Inflammatory macrophage treated with lipopolysaccharide for 1 hour (primary cell): ENCODE data around the gene SPACA5.
A peak's percentile ranks its signal among the peaks of the same experiment; 100 is the strongest.
"Not testable (repeated sequence)": the region's sequence is repeated elsewhere in the genome, so short reads cannot be mapped to it uniquely, and the experiment has no call there.

Experiments used
- DNase-seq, 2 donors: peaks; one replicate each; pipeline ENCODE4 v3.0.0-alpha.2; 2020 to 2022

Gene SPACA5

DNA sequence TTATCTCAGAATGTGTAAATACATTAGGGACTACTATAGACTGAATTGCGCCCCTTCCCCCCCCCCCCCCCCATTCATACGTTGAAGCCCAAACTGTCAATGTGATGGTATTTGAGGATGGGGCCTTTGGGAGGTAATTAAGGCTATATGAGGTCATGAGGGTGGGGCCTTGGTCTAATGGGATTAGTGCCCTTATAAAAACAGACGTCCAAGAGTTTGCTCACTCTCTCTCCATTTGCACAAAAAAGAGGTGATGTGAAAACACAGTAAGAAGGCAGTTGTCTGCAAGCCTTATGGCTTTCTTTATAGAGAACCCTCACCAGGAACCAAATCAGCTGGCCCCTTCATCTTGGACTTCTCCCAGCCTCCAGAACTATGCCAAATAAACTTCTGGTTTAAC is 15.3 kb downstream of the SPACA5 start:
- DNase-seq: no peak

DNA sequence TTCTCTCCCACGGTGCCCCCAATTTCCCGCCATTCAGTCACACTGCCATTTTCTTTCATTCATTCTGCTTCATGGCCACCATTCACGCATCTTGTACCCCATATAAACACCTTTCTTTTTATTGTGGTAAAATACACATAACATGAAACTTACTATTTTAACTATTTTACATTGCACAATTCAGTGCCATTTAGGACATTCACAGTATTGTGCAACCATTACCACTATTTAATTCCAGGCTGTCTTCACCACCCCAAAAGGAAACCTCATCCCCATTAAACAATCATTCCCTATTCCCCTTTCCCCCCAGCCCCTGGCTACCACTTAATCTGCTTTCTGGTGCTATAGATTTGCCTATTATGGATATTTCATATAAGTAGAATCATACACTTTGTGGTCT is 15.9 kb downstream of the SPACA5 start:
- DNase-seq: no peak

DNA sequence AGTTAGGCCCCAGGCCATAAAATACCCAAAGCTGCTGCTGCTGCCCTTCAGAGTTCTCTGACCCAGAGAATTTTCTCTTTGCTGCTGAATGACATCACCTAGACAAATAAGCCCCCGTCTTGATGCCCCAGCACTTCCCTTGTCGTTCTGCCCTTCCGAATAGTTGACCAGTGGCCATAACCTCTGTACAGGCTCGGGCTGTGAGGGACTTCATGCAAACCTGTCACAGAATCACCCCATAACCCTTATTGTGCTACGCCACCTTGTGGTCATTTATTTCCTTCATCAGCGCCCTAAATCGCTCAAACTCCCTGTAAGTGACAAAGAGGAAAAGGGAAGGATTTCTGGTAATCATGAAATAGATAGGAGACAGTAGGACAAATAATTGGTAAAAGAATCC is 18.8 kb downstream of the SPACA5 start:
- DNase-seq: peak; percentile 52 to 83

DNA sequence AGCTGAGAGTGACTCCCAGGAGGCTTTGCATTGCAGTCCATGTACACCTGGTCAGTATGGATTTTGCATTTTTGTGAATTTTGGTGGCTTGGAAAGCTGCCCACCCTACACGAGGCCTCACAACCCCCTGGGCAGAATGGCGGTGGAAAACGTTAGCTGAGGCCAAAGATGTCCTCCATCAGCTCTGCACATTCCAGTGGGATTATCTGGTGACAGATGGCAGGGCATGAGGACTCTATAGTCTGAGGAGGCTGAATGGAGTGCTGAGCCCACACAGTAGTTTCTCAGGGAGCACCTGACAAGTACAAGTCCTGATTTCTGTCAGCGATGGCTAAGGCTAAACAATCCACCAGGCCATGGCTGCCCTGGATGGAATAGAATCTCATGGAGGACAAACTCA is 20.8 kb downstream of the SPACA5 start:
- not testable (repeated sequence) for DNase-seq

DNA sequence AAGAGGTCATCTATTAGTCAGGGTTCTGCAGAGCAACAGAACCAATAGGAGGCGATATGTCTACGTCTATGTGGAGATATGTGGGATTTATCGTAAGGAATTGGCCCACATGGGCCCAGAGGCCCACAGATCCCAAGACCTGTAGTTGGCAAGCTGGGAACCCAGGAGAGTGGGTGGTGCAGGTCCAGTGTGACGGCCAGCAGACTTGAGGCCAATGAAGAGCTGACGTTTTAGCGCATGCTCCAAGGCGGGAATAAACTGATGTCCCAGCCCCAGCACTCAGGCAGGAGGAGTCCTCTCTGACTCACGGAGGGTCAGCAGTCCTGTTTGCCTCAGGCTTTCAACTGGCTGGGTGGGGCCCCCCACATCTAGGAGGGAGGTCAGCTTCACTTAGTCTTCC is 21.3 kb downstream of the SPACA5 start:
- no peak for DNase-seq

DNA sequence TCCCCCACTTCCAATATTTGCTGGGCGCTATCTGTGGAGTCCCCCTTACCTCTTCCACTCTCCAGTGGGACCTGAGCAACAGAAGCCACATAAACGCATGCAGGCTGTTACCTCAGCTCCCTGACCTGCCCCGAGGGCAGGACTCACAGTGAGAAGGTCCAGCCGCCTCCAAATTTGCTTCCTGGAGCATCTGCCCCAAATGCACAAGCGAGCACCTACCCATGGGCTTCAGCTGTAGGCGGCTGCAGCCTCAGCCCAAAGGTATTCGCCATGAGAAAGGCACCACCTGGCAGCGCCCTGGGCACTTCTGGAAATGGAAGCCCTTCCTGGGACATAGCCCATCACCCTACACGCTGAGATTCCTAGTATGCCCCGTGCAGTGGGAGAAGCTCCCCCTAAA is 23.4 kb downstream of the SPACA5 start:
- no peak for DNase-seq

DNA sequence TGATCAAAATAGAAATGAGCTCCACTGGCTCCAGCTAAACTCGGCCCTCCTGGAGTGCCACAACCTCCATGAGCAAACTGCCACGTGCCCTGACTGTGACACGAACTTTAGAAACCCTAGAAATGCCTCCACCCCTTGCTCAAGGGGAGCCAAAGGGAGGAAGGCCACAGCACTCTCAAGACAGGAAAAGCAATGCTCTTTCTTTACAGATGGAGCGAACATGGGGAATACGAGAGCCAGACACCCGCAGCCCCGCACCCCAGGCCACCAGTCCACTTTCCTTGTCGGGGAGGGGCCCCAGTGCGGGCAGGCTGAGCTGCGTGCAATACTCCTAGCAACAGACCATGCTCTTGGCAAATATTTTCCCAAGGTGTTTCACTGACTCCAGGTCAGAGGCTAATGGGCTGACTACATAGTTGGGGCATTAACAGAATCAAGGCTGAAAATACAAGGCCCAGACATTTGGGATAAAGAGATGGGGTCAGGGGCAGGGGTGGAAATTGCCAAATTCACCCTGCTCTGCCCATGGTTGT is 23.9 kb downstream of the SPACA5 start:
- not testable (repeated sequence) for DNase-seq

DNA sequence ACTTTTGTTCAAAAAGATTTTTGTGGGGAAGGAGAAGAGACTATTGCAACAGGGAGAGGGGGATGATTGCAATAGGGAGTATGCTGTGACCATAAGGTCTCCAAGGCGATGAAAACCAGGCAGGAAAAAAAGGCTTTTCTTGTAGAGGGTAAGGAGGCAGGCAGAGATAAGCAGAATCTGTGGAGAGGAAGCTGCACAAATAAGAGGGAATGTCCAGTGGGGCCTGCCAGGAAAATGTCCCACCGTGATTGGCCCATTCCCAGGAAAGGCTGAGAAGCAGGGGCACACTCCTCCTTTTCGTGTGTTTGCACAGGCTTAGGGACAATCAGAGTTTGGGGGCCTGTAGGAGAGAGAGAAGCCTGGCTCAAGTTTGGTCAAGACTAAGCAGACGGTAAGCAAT is 29.1 kb downstream of the SPACA5 start:
- DNase-seq: no peak

DNA sequence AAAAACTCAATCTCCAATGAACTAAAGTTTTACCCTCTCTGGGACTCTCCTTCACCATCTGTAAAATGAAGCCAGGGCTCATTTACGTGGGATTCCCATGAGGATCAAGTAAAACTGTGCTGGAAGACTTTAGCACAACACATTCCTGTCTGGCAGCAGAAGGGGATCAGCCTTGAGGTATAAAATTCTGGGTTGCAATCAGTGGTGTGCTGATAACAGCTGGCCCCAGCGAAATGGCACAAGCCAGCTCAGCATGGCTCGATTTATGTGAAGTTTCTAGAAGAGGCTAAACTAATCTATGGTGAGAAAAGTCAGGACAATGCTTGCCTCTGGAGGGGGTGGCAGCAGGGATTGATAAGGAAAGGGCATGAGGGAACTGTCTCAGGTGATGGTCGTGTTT is 36.3 kb downstream of the SPACA5 start:
- no peak for DNase-seq

DNA sequence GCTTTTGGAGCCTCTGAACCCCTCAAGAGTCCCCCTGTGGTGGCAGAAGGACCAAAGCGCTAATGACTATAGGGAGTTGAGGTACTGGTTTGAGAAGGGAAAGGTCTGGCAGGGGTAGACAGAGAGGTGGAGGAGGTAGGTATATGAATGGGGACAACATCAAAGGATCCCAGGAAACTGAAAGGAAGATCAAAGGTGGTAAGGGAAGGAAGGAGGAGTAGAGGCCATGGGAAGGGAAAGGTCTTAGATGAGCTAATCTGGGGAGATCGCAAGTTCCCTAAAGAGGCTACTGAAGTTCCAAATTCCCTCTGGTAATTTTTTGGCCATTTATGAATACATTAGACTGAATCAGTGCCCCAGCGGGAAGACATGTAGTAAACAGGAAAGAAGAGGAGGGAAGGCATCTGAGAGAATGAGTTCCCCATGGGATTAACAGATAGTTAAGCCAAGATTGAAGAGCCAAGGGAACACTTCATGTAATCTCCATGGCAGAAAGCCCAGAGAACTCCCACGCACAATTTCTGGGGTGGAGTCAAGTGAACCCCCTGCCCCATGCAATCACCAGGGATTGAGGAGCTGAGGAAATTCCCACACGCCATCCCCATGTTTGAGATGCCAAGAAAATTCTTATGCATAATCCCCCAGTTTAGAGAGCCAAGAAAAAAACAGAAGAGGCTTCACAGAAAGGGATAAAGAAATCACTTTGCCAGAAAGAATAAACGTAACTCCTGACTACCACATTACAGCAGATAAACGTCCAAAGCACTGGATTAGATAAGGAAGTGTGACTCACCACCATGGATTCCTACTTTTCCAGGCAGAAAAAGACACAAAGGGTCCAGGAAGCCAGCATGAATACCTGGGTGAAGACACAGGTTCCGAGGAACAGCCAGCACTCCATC is 38.9 kb downstream of the SPACA5 start:
- DNase-seq: peak; percentile 7 to 49

DNA sequence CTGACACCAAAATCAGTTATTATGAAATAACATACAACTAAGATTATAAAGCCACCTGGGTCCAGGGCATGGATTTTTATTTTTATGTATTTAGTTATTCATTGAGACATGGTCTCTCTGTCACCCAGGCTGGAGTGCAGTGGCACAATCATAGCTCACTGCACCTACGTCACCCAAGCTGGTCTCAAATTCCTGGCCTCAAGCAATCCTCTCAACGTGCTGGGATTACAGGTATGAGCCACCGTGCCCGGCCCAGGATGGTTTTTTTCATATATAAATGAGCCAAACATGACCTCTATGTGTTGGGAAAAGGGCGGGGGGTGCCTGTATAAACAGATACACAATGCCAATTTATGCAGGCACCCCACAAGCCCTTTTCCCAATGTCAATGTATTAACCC is 40.1 kb downstream of the SPACA5 start:
- DNase-seq: no peak

DNA sequence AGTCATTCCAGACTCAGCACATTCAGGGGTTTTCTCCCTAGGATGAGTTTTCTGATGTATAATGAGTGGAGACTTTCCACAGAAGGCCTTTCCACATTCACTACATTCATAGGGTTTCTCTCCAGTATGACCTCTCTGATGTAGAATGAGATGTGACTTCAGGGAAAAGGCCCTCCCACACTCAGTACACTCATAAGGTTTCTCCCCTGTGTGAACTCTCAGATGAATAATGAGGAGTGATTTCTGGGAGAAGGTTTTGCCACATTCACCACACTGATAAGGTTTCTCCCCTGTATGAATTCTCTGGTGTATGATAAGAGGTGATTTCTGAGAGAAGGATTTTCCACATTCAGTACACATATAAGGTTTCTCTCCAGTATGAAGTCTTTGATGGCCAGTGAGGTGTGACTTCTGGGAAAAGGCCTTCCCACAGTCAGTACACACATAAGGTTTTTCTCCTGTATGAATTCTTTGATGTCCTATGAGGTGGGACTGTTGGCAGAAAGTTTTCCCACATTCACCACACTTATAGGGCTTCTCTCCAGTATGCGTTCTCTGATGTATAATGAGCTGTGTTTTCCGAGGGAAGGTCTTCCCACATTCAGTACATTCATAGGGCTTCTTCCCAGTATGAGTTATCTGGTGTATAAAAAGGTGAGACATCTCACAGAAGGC is 52.0 kb downstream of the SPACA5 start:
- no peak for DNase-seq

DNA sequence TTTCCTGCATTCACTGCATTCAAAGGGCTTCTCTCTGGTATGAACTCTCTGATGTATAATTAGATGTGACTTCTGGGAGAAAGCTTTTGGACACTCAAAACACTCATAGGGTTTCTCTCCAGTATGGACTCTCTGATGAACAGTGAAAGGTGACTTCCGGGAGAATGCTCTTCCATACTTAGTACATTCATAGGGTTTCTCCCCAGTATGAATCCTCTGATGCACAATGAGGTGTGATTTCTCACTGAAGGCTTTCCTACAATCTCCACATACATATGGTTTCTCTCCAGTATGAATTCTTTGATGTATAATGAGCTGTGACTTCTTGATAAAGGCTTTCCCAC is 52.5 kb downstream of the SPACA5 start:
- no peak for DNase-seq
